Panc1 (cell line): Measurements from ENCODE around the gene BCL2. TPM values are rescaled to one million over a fixed set of nuclear protein-coding genes. Genes with fewer than 3 reads are reported as not detected.

ENCODE experiments used
- ATAC-seq: fragments of 200-7000 bp; cut with Tn5 transposase; 2 replicates; pipeline ENCODE4 v1.9.1; 2020; ENCODE audit warnings: mild to moderate bottlenecking, moderate library complexity
- BruUV-seq: library from RNA; stranded (reverse); fragments of 400-500 nt; replicated peaks from 2 replicates; lab custom pipeline; 2021; lab: Mats Ljungman, UMichigan
- CTCF ChIA-PET: fragments of 300-600 bp; sonication (Branson Sonifier 250); formaldehyde crosslinking; loops from one replicate; lab custom pipeline; 2022; ENCODE audit warnings: antibody characterized with exemption; lab: Charles Lee
- POLR2A ChIA-PET: fragments of 300-600 bp; sonication (Branson Sonifier 250); formaldehyde crosslinking; loops from one replicate; lab custom pipeline; 2022; ENCODE audit warnings: antibody characterized with exemption; lab: Charles Lee
- DNase-seq: peaks from one replicate; pipeline ENCODE4 v3.0.0-alpha.2; 2010; ENCODE audit warnings: low read depth, low spot score
- H3K27ac ChIP-seq: 2 replicates; pipeline ENCODE4 v1.5.1; 2011; ENCODE audit warnings: mild to moderate bottlenecking, low read length, inconsistent platforms
- H3K27me3 ChIP-seq: fragments of 200-500 bp; sonication (Bioruptor generic); 2 replicates; pipeline ENCODE4 v1.6.0; 2014; ENCODE audit warnings: low read length, inconsistent platforms; ENCODE audit not compliant: control insufficient read depth, insufficient read depth
- H3K36me3 ChIP-seq: fragments of 200-500 bp; sonication (Bioruptor generic); 2 replicates; pipeline ENCODE4 v1.5.1; 2014; ENCODE audit warnings: inconsistent platforms, mild to moderate bottlenecking, low read length, moderate library complexity; ENCODE audit not compliant: control insufficient read depth, insufficient read depth
- H3K4me1 ChIP-seq: 2 replicates; pipeline ENCODE4 v1.5.1; 2011; ENCODE audit warnings: inconsistent platforms, mild to moderate bottlenecking, low read length, moderate library complexity; ENCODE audit not compliant: control insufficient read depth, insufficient read depth
- H3K4me3 ChIP-seq, 2 experiments: 2 replicates each; pipeline ENCODE4 v1.5.1; 2011 to 2012; ENCODE audit warnings: low read depth in 2 of 2, low read length in 2 of 2, mild to moderate bottlenecking in 2 of 2, inconsistent platforms in 1 of 2, moderate library complexity in 1 of 2
- H3K9me3 ChIP-seq: fragments of 200-500 bp; sonication (Bioruptor generic); 2 replicates; pipeline ENCODE4 v1.5.1; 2014; ENCODE audit warnings: low read depth, mild to moderate bottlenecking, inconsistent platforms, low read length, moderate library complexity; ENCODE audit not compliant: control insufficient read depth, insufficient read depth
- POLR2AphosphoS5 ChIP-seq: IDR thresholded peaks from 2 replicates; pipeline ENCODE4 v1.6.1; 2012; ENCODE audit warnings: mild to moderate bottlenecking, low read depth, low read length, moderate library complexity
- REST ChIP-seq, 2 experiments: IDR thresholded peaks; 2 replicates each; pipeline ENCODE4 v1.6.1; 2011 to 2012; ENCODE audit warnings: low read depth in 2 of 2, control low read depth in 1 of 2, low read length in 1 of 2, mild to moderate bottlenecking in 1 of 2, moderate library complexity in 1 of 2; ENCODE audit not compliant: insufficient read depth in 1 of 2
- SIN3A ChIP-seq: IDR thresholded peaks from 2 replicates; pipeline ENCODE4 v1.6.1; 2012; ENCODE audit warnings: low read depth, mild to moderate bottlenecking, low read length, moderate library complexity, borderline replicate concordance; ENCODE audit not compliant: insufficient read depth
- TCF7L2 ChIP-seq: IDR thresholded peaks from 2 replicates; pipeline ENCODE4 v1.6.1; 2011; ENCODE audit warnings: mild to moderate bottlenecking, low read depth, low read length, inconsistent platforms
- in situ Hi-C: cut with HindIII; loops from 2 replicates; pipeline ENCODE4 v1.10.0; 2016; ENCODE audit warnings: low sequenced_read_pairs, low pct_unique_long_range_greater_than_20kb
- intact Hi-C: fragments of 100-400 bp; cut with micrococcal nuclease; formaldehyde crosslinking; loops from one replicate; pipeline ENCODE4 v1.10.0; 2022; ENCODE audit not compliant: unreplicated experiment
- total RNA-seq: library from RNA; stranded (reverse); gene quantifications from one replicate; pipeline ENCODE4 v1.2.1, GENCODE V29; 2021; ENCODE audit not compliant: unreplicated experiment
- TF ChIP-seq, protein P1 (sequence below): fragments of 450-650 bp; IDR thresholded peaks from 2 replicates; pipeline ENCODE4 v1.5.1; 2017; ENCODE audit warnings: mild to moderate bottlenecking

Gene BCL2
- total RNA-seq, 1 experiment from 2014 or later = 0.72 TPM

GRCh38 chr18:63298400-63299365 lies 20.9 kb downstream of the BCL2 start:
- no peak for TF ChIP-seq SIN3A
- TF ChIP-seq REST (IDR thresholded peaks at IDR 0.05; ENCODE audit: insufficient read depth in 1 of 2, low read depth in 2 of 2, low read length in 1 of 2) = no peak
- TF ChIP-seq TCF7L2 = no peak
- TF ChIP-seq, protein P1, sequence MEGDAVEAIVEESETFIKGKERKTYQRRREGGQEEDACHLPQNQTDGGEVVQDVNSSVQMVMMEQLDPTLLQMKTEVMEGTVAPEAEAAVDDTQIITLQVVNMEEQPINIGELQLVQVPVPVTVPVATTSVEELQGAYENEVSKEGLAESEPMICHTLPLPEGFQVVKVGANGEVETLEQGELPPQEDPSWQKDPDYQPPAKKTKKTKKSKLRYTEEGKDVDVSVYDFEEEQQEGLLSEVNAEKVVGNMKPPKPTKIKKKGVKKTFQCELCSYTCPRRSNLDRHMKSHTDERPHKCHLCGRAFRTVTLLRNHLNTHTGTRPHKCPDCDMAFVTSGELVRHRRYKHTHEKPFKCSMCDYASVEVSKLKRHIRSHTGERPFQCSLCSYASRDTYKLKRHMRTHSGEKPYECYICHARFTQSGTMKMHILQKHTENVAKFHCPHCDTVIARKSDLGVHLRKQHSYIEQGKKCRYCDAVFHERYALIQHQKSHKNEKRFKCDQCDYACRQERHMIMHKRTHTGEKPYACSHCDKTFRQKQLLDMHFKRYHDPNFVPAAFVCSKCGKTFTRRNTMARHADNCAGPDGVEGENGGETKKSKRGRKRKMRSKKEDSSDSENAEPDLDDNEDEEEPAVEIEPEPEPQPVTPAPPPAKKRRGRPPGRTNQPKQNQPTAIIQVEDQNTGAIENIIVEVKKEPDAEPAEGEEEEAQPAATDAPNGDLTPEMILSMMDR = no peak
- no peak for TF ChIP-seq POLR2AphosphoS5
- ATAC-seq = no peak
- ChIA-PET CTCF (no interaction called here), POLR2A (no interaction called here)
- H3K9me3 ChIP-seq = no peaks in the 10 kb centered on the region
- BruUV-seq = no TSS peak
- no peaks in the 10 kb centered on the region for H3K27me3 ChIP-seq
- in situ Hi-C loops (no loop called here), intact Hi-C loops (no loop called here)
- DNase-seq = no peak
- H3K36me3 ChIP-seq = no peaks in the 10 kb centered on the region
- no peak overlapping the region for H3K4me3 ChIP-seq
- no peak overlapping the region for H3K27ac ChIP-seq
- H3K4me1 ChIP-seq = no peaks in the 10 kb centered on the region

- in situ Hi-C loops = no loop called here
- intact Hi-C loops = no loop called here
- no peak for TF ChIP-seq SIN3A
- no peak for TF ChIP-seq REST (IDR thresholded peaks at IDR 0.05; ENCODE audit: insufficient read depth in 1 of 2, low read depth in 2 of 2, low read length in 1 of 2)
- TF ChIP-seq POLR2AphosphoS5 = no peak
- TF ChIP-seq TCF7L2 = no peak
- TF ChIP-seq, protein P1 = no peak
- no peaks in the 10 kb centered on the region for H3K9me3 ChIP-seq
- H3K27ac ChIP-seq = no peak overlapping the region
- ChIA-PET CTCF (no interaction called here), POLR2A (no interaction called here)
- no TSS peak for BruUV-seq
- no peak overlapping the region for H3K4me3 ChIP-seq
- no peaks in the 10 kb centered on the region for H3K27me3 ChIP-seq
- ATAC-seq (no peak), DNase-seq (no peak)
- H3K4me1 ChIP-seq = no peaks in the 10 kb centered on the region
- no peaks in the 10 kb centered on the region for H3K36me3 ChIP-seq
Observed at GRCh38 chr18:63297687-63298399, 21.7 kb downstream of the BCL2 start.
